NCI-H82 treated with DMSO at 0.1 percent for 48 hours (cell line): ENCODE data around the gene GUCA1A.
"Not testable (repeated sequence)": the region's sequence is repeated elsewhere in the genome, so short reads cannot be mapped to it uniquely, and the experiment has no call there.

Experiments
- DNase-seq: peaks from one replicate; lab custom pipeline; 2025; ENCODE audit not compliant: unreplicated experiment; lab: John Stamatoyannopoulos, UW

GUCA1A gene

DNA sequence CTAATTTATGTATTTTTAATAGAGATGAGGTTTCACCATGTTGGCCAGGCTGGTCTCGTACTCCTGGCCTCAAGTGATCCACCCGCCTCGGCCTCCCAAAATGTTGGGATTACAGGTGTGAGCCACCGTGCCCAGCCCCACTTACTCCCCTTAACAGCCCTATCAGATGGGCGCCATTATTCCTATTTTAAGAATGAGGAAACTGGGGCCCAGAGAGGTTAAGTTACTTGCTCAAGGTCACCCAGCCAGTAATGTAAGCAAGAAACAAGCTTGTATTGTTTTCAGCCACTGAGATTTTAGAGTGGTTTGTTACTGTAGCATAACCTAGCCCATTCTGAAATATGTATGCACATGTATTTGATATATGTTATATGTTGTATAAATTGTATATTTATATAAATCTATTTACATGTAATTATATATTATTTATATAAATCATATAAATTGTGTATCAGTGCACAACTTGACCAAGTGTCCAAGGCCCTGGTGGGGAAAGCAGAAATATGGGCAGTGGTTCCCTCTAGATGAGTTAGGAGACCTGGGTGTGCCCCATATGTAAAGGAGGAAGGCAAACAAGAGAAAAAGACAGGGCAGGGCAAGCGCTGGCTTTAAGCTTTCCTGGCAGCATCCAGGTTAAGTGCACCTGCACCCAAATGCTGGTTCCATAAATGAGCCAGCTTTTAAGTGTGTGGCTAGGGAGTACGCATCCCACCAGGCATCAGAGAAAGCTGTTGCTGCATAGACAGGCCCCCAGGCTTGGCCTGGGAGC is 1.2 kb upstream of the GUCA1A start:
- no peak for DNase-seq

- DNase-seq: no peak
Observed at GRCh38 chr6:42175860-42176259, 2.7 kb downstream of the GUCA1A start.

GRCh38 chr6:42176981-42177380 is 3.8 kb downstream of the GUCA1A start:
- no peak for DNase-seq

DNA sequence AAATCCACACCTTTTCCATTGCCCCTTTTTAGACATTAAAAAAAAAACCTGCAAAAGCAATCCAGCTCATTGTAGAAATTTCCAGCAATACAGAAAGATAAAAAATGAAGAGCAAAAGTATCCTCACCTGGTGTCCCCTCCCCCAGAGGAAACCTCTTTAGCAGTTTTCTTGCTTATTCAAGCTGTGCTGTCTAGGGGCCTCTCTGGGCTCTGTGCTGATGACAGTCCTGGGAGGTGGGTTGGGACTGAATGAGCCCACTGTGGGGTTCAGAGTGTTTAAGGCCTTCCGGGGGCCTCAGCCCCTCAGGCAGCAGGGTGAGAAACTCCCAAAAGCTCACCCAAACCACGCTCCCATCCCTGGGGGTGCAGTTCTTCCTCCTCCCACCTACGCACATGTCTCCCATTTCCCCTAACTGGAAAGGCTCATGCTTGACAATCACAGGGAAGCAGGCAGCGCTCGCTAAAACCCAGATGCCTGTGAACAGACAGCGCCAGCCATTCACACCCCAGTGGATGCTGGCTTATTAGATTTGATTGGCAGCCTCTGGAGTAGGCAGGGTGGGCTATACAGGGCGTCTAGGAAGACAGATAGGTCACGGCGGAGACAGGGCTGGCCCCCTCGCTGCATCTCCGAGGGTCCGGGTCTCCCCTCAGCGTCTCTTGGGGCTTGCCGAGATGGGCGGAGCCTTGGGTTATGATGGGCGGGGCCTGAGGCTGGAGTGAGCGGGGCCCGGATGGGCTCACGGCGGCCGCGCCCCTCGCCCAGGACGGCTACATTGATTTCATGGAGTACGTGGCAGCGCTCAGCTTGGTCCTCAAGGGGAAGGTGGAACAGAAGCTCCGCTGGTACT is 4.6 kb downstream of the GUCA1A start:
- DNase-seq: no peak

DNA sequence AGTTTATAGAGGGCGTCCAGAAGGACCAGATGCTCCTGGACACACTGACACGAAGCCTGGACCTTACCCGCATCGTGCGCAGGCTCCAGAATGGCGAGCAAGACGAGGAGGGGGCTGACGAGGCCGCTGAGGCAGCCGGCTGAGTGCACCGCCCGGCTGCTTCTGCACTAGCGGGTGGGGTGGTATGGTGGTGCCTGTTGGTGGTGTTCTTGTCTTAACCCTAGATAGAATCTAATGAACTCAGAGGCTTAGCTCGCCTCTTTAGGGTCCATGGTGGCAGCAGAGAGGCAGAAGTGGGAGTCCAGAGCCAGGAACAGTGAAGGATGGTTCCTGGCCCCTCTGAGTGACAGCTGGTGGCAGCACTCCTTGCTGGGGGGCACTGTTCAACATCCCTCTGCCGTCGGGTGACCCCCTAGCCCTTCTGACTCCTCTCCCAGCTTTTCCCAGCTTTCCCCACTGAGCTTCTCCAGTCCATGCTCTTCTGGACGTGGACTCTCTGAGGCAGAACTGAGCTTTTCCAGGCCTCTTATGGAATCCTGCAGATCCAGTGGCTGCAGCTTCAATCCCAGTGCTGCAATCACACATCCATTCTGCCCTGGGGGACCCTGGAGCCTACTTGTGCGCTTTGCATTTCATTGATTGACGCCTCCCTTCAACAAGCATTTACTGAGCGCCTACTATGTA is 6.2 kb downstream of the GUCA1A start:
- no peak for DNase-seq

GRCh38 chr6:42179945-42180313 is 6.8 kb downstream of the GUCA1A start:
- DNase-seq: no peak

GRCh38 chr6:42182101-42182500 is 8.9 kb downstream of the GUCA1A start:
- DNase-seq: no peak

DNA sequence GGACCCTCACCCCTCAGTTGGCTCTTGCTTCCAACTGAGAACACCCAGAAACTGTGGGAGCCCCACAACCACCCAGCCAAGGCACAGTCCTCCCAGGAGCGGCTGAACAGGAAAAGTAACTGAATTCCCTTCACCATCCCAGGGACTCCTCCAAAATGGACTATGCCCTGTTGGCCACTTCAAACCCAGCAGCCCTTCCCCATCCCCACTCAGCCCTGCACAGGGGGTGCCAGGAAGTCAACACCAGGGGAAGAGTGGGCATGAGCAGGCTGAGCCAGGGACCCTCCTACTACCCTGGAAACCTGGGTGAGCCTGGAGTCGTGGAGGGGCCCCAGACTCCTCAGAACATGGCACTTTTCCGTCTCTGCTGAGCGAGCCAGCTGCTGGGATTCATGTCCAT is 11.3 kb downstream of the GUCA1A start:
- no peak for DNase-seq

DNA sequence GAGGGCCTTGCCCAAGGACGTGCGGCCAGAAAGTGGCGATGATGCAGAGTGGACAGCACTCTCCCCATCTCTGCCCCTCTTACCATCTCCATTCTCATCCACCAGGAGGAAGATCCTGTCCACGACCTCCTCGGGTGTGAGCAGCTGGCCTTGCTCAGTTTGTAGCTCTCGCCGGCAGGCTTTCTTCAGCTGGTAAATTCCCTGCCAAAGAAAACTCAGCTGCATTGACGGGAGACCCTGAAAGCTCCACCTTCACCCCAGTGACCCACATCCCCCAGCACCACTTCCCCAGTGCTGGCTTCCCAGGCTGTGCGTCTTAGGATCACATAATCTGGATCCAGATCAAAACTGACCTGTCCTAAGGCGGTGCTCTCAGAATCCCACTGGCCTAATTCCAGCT is 12.4 kb downstream of the GUCA1A start:
- DNase-seq: no peak

DNA sequence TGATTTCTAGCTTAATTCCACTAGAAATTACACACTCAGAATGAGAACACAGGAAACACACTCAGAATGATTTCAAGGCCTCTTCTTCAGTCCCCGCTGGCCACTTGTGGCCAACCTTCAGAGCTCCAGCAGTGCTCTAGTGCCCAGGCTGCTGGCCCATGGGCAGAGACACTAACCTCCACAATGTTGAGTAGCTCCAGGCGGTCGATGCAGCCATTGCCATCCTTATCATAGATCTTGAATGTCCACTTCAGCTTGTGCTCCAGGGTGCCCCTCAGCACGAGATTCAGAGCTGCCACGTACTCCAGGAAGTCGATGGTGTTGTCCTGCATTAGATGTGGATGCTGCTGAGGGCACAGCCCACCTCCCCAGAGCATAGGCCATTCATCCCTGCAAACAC is 15.2 kb downstream of the GUCA1A start:
- DNase-seq: no peak

DNA sequence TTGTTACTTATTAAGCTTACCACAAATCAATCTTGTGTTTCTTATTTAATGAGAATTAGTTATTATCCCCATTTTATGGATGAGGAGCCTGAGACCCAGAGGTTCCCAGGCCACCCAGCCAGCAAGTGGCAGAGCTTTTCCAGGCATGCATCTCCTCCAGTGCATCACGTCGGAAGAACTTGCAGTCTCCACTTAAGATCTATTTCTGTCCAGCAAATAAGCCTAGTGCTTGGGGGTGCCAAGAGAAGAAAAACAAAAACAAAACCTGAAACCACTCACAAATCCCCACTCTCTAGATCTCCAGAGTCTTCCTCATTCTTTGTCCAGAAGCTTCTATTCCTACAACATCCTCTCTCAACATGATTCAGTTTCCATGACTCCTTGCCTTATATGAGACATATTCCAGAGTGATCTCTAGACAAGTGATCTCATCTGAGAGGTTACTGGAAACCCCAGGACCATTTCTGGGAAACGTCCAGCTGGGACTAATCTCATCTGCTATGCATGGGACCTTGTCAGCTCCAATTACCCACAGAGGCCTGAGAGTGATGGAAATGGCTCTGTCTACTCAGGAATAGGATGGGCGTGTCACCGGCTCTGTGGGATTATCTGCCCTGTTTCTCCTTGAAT is 17.5 kb downstream of the GUCA1A start:
- DNase-seq: peak; percentile 37

DNA sequence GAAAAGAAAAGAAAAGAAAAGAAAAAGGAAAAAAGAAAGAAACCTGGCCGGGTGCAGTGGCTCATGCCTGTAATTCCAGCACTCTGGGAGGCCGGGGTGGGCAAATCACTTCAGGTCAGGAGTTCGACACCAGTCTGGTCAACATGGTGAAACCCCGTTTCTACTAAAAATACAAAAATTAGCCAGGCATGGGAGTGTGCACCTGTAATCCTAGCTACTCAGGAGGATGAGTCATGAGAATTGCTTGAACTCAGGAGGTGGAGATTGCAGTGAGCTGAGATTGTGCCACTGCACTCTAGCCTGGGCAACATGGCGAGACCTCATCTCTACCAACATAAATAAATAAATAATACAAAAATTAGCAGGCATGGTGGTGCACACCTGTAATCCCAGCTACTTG is 19.2 kb downstream of the GUCA1A start:
- not testable (repeated sequence) for DNase-seq

DNA sequence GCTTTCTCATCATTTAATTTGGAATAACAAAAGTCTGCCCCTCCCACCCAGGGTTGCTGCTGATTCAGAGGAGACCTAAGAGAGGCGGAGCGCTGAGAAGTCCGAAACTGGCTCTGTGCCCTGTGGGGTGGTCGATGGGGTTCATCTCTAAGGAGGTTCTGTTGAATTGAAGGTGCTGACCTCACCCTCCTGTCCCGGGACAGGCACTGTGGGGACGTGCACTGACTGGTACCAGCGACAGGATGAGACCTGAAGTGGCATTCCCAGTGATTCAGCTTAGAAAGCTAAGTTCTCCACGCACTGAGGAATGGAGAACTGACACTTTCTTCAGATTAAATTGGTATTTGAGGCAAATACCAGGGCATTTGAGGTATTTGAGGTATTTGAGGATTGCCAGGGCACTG is 20.3 kb downstream of the GUCA1A start:
- no peak for DNase-seq

GRCh38 chr6:42194056-42194455 is 20.9 kb downstream of the GUCA1A start:
- DNase-seq: no peak

GRCh38 chr6:42195415-42195814 is 22.3 kb downstream of the GUCA1A start:
- DNase-seq: no peak

DNA sequence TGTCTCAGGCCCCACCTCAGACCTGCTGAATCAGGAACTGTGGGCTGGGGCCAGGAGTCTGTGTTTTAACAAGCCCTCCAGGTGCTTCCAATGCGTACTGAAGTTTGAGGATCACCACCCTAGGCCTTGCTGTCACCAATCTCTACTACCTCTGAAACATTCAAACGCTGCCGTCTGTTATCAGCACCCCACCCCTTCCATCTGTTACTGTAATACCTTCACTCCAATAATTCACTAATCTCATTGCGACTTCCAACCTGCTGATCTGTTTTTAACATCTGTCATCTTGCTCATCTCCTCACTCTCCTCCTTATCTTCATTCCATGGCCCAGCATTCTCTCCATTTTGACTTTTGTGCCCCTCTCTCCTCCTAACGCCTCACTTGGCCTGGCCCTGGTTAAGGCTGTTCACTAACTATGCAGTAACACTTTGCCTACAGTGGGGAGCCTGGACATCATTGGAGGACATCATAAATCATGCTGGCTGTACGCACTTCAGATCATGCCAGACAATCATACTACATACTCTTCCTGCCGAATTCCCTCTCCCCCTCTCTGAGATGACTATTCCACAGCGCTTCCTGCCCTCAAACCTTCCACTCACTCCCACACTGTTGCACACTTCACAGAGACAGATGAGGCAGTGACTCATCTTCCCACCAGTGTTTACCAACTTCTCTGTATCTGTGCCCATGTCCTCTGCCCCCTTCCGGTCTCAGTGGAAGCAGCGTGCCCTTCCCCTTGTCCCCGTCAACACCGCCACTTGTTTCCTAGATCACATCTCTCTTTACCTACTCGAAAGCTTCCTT is 24.6 kb downstream of the GUCA1A start:
- peak; percentile 99 for DNase-seq

- no peak for DNase-seq
Observed at GRCh38 chr6:42199106-42199981, 26.2 kb downstream of the GUCA1A start.

DNA sequence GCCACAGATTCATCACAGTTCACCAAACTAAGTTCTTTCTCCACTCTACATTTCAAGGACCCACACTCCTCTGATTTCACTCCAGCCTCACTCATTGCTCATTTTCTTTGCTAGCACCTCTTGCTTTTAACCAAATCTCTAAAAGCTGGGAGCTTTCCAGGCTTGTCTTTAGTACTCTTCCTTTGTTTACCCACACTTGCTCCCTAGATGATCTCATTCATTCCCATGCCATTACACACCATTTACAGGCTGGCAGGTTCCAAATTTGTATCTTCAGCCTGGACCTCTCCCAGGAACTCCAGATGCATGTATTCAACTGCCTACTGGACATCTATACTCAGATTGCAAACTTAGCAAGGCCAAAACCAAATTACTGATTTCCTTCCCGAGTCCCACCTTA is 26.9 kb downstream of the GUCA1A start:
- DNase-seq: no peak

GRCh38 chr6:42201382-42201781 is 28.2 kb downstream of the GUCA1A start:
- peak; percentile 95 for DNase-seq
